ENCODE data around the gene HRK.

DNA sequence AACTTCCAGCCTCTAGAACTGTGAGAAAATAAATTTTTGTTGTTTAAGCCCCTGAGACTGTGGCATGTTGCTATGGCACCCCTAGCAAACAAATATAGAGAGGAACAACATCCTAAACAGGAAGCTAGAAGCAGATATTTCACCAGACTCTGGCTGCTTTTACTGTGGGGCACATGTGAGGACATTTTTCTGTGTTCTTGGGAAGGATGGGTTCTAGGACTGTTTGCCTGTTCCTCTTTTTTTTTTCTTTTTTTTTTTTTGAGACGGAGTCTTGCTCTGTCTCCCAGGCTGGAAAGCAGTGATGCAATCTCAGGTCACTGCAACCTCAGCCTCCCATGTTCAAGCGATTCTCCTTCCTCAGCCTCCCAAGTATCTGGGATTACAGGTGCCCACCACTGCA is 4.2 kb upstream of the HRK start:
- TF ChIP-seq, protein P1, sequence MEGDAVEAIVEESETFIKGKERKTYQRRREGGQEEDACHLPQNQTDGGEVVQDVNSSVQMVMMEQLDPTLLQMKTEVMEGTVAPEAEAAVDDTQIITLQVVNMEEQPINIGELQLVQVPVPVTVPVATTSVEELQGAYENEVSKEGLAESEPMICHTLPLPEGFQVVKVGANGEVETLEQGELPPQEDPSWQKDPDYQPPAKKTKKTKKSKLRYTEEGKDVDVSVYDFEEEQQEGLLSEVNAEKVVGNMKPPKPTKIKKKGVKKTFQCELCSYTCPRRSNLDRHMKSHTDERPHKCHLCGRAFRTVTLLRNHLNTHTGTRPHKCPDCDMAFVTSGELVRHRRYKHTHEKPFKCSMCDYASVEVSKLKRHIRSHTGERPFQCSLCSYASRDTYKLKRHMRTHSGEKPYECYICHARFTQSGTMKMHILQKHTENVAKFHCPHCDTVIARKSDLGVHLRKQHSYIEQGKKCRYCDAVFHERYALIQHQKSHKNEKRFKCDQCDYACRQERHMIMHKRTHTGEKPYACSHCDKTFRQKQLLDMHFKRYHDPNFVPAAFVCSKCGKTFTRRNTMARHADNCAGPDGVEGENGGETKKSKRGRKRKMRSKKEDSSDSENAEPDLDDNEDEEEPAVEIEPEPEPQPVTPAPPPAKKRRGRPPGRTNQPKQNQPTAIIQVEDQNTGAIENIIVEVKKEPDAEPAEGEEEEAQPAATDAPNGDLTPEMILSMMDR (IDR thresholded peaks at IDR 0.05; ENCODE audit: low read depth, low read length) = no peak
- TF ChIP-seq POLR2A (IDR thresholded peaks at IDR 0.05; ENCODE audit: extremely low read depth, insufficient read length) = no peak
- TF ChIP-seq, protein P2, sequence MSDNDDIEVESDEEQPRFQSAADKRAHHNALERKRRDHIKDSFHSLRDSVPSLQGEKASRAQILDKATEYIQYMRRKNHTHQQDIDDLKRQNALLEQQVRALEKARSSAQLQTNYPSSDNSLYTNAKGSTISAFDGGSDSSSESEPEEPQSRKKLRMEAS (IDR thresholded peaks at IDR 0.05; ENCODE audit: low read depth, low read length) = no peak

Measured in NB4 (cell line).